OCI-LY7 (cell line): Measurements from ENCODE around the gene ANXA4. TPM values are rescaled to one million over a fixed set of nuclear protein-coding genes. Genes with fewer than 3 reads are reported as not detected.

ENCODE experiments used
- BruUV-seq: library from RNA; stranded (reverse); fragments of 400-500 nt; replicated peaks from 2 replicates; lab custom pipeline; 2021; lab: Mats Ljungman, UMichigan
- CTCF ChIA-PET: fragments of 300-600 bp; sonication (Branson Sonifier 250); formaldehyde crosslinking; loops from one replicate; lab custom pipeline; 2022; ENCODE audit warnings: antibody characterized with exemption; ENCODE audit not compliant: unreplicated experiment; lab: Charles Lee
- POLR2A ChIA-PET: fragments of 300-600 bp; sonication (Branson Sonifier 250); formaldehyde crosslinking; loops from one replicate; lab custom pipeline; 2022; ENCODE audit warnings: antibody characterized with exemption; lab: Charles Lee
- DNase-seq: peaks from one replicate; pipeline ENCODE4 v3.0.0-alpha.2; 2015; ENCODE audit warnings: low spot score
- H2AFZ ChIP-seq: fragments of 200-600 bp; sonication (generic), shearing (Covaris generic); 2 replicates; pipeline ENCODE4 v1.6.1; 2014; ENCODE audit warnings: mild to moderate bottlenecking, antibody characterized with exemption, low read length, moderate library complexity
- H3K27ac ChIP-seq: fragments of 200-600 bp; sonication (generic); 2 replicates; pipeline ENCODE4 v1.5.1; 2014; ENCODE audit warnings: mixed run types, low read depth, mild to moderate bottlenecking, moderate library complexity, low read length, inconsistent platforms; ENCODE audit not compliant: poor library complexity, severe bottlenecking
- H3K36me3 ChIP-seq: fragments of 200-600 bp; sonication (generic); 2 replicates; pipeline ENCODE4 v1.6.1; 2014; ENCODE audit warnings: mild to moderate bottlenecking, antibody characterized with exemption, low read length, moderate library complexity, mixed read lengths; ENCODE audit not compliant: insufficient read depth
- H3K4me1 ChIP-seq: fragments of 200-600 bp; sonication (generic); 2 replicates; pipeline ENCODE4 v1.5.1; 2014; ENCODE audit warnings: mild to moderate bottlenecking, low read length; ENCODE audit not compliant: insufficient read depth, poor library complexity, severe bottlenecking
- H3K4me2 ChIP-seq: fragments of 200-600 bp; sonication (generic); 2 replicates; pipeline ENCODE4 v1.6.1; 2014; ENCODE audit warnings: mild to moderate bottlenecking, low read length
- H3K4me3 ChIP-seq: fragments of 200-600 bp; sonication (generic); 2 replicates; pipeline ENCODE4 v1.5.1; 2014; ENCODE audit warnings: mild to moderate bottlenecking, low read depth, low read length; ENCODE audit not compliant: poor library complexity, severe bottlenecking
- H3K79me2 ChIP-seq: fragments of 200-600 bp; sonication (generic); 2 replicates; pipeline ENCODE4 v1.6.1; 2016; ENCODE audit warnings: low read depth, mild to moderate bottlenecking, low read length, moderate library complexity, mixed read lengths; ENCODE audit not compliant: insufficient read depth
- H3K9me2 ChIP-seq: fragments of 200-600 bp; sonication (generic); 2 replicates; pipeline ENCODE4 v1.6.1; 2016; ENCODE audit warnings: mild to moderate bottlenecking, low read length, mixed read lengths; ENCODE audit not compliant: insufficient read depth
- H3K9me3 ChIP-seq: fragments of 200-600 bp; sonication (generic); 2 replicates; pipeline ENCODE4 v1.6.1; 2014; ENCODE audit warnings: mild to moderate bottlenecking, mixed run types, low read length, mixed read lengths
- H4K20me1 ChIP-seq: fragments of 200-600 bp; sonication (generic); 2 replicates; pipeline ENCODE4 v1.6.1; 2014; ENCODE audit warnings: mild to moderate bottlenecking, antibody characterized with exemption, low read length, moderate library complexity, mixed read lengths; ENCODE audit not compliant: insufficient read depth
- CTCF ChIP-seq: fragments of 200-600 bp; sonication (generic); conservative IDR thresholded peaks from 2 replicates; pipeline ENCODE4 v1.5.1; 2014; ENCODE audit warnings: mild to moderate bottlenecking, antibody characterized with exemption, low read length, moderate library complexity, mixed read lengths
- EZH2phosphoT487 ChIP-seq: fragments of 200-600 bp; sonication (generic); IDR thresholded peaks from 2 replicates; pipeline ENCODE4 v1.6.1; 2018; ENCODE audit warnings: low read depth, borderline replicate concordance, mild to moderate bottlenecking, mixed run types, antibody characterized with exemption, low read length, moderate library complexity, mixed read lengths
- intact Hi-C: fragments of 100-400 bp; cut with micrococcal nuclease; formaldehyde crosslinking; loops from one replicate; pipeline ENCODE4 v1.10.0; 2022; ENCODE audit not compliant: unreplicated experiment
- total RNA-seq, 2 experiments: library from RNA; depleted of rRNA in 1 of 2; stranded (reverse); fragments of >200 nt in 1 of 2; shearing (Covaris generic) in 1 of 2; gene quantifications; 2 replicates each; pipeline ENCODE4 v1.2.3, GENCODE V29; 2014 to 2022

The ANXA4 gene
- total RNA-seq, 2 experiments from 2014 or later, result 0.38 to 3.5 TPM

GRCh38 chr2:69701100-69701945 is 40.6 kb upstream of the ANXA4 start:
- no peak for DNase-seq
- TF ChIP-seq CTCF, result no peak
- TF ChIP-seq EZH2phosphoT487, result no peak
- Histone ChIP-seq H3K9me3 (no peaks in the 10 kb centered on the region), H2AFZ (no peak overlapping the region), H3K4me1 (no peaks in the 10 kb centered on the region), H3K9me2 (no peaks in the 10 kb centered on the region), H3K4me2 (no peak overlapping the region), H4K20me1 (no peaks in the 10 kb centered on the region), H3K36me3 (no peaks in the 10 kb centered on the region), H3K79me2 (no peaks in the 10 kb centered on the region), H3K4me3 (no peak overlapping the region), H3K27ac (no peak overlapping the region)
- BruUV-seq, result no TSS peak
- ChIA-PET CTCF (no interaction called here), POLR2A (no interaction called here)
- intact Hi-C loops, result no loop called here

GRCh38 chr2:69703189-69703588 is 38.7 kb upstream of the ANXA4 start:
- H2AFZ ChIP-seq, result no peak overlapping the region
- no peaks in the 10 kb centered on the region for H3K9me3 ChIP-seq
- no peaks in the 10 kb centered on the region for H3K4me1 ChIP-seq
- no peak overlapping the region for H3K4me3 ChIP-seq
- no TSS peak for BruUV-seq
- TF ChIP-seq EZH2phosphoT487 (no peak), CTCF (no peak)
- ChIA-PET POLR2A (no interaction called here), CTCF (no interaction called here)
- no peaks in the 10 kb centered on the region for H3K79me2 ChIP-seq
- no peaks in the 10 kb centered on the region for H4K20me1 ChIP-seq
- no peaks in the 10 kb centered on the region for H3K9me2 ChIP-seq
- no peak for DNase-seq
- intact Hi-C loops, result no loop called here
- H3K4me2 ChIP-seq, result no peak overlapping the region
- H3K36me3 ChIP-seq, result no peaks in the 10 kb centered on the region
- H3K27ac ChIP-seq, result no peak overlapping the region

GRCh38 chr2:69704446-69704845 is 37.5 kb upstream of the ANXA4 start:
- no peak overlapping the region for H2AFZ ChIP-seq
- TF ChIP-seq EZH2phosphoT487 (no peak), CTCF (no peak)
- no peaks in the 10 kb centered on the region for H3K9me3 ChIP-seq
- no peaks in the 10 kb centered on the region for H3K9me2 ChIP-seq
- ChIA-PET CTCF (no interaction called here), POLR2A (interaction anchor here (0.6 kb wide), 1 partner anchor 1293 kb away, joined by 3 read pairs; no protein-coding TSS in a partner anchor)
- no peaks in the 10 kb centered on the region for H3K79me2 ChIP-seq
- H3K36me3 ChIP-seq, result no peaks in the 10 kb centered on the region
- no peaks in the 10 kb centered on the region for H3K4me1 ChIP-seq
- DNase-seq, result no peak
- no peaks in the 10 kb centered on the region for H4K20me1 ChIP-seq
- H3K4me3 ChIP-seq, result no peak overlapping the region
- no TSS peak for BruUV-seq
- intact Hi-C loops, result no loop called here
- H3K27ac ChIP-seq, result no peak overlapping the region
- no peak overlapping the region for H3K4me2 ChIP-seq
